ENCODE data around the gene EPHB6.

EPHB6 gene

GRCh38 chr7:142836426-142836825, 18.4 kb upstream of the EPHB6 start:
- DNase-seq = no peak

- DNase-seq = no peak
These were observed 16.2 kb upstream of the EPHB6 start for GRCh38 chr7:142838461-142839213.

GRCh38 chr7:142842251-142842766, 12.6 kb upstream of the EPHB6 start:
- DNase-seq = no peak

- no peak for DNase-seq
These were observed 7.5 kb upstream of the EPHB6 start for GRCh38 chr7:142847353-142847752.

GRCh38 chr7:142851269-142851668, 3.6 kb upstream of the EPHB6 start:
- no peak for DNase-seq

- no peak for DNase-seq
These were observed 3.0 kb upstream of the EPHB6 start for GRCh38 chr7:142851919-142852318.

GRCh38 chr7:142853739-142854371, 1.0 kb upstream of the EPHB6 start:
- peak; percentile 43 for DNase-seq

- DNase-seq = no peak
These were observed 353 bp downstream of the EPHB6 start for GRCh38 chr7:142855114-142855743.

GRCh38 chr7:142855756-142856564, 1.1 kb downstream of the EPHB6 start:
- DNase-seq = no peak

- no peak for DNase-seq
These were observed 1.8 kb downstream of the EPHB6 start for GRCh38 chr7:142856565-142857245.

GRCh38 chr7:142857625-142858024, 2.7 kb downstream of the EPHB6 start:
- no peak for DNase-seq

GRCh38 chr7:142859411-142859810, 4.5 kb downstream of the EPHB6 start:
- no peak for DNase-seq

GRCh38 chr7:142859829-142860228, 5.0 kb downstream of the EPHB6 start:
- DNase-seq = no peak

- DNase-seq = no peak
These were observed 6.1 kb downstream of the EPHB6 start for GRCh38 chr7:142860968-142861367.

GRCh38 chr7:142862351-142862750, 7.5 kb downstream of the EPHB6 start:
- DNase-seq = no peak

- no peak for DNase-seq
These were observed 8.0 kb downstream of the EPHB6 start for GRCh38 chr7:142862786-142863400.

- no peak for DNase-seq
These were observed 9.2 kb downstream of the EPHB6 start for GRCh38 chr7:142863891-142864685.

- DNase-seq = no peak
These were observed 10.3 kb downstream of the EPHB6 start for GRCh38 chr7:142864980-142865747.

GRCh38 chr7:142865766-142866165, 10.9 kb downstream of the EPHB6 start:
- DNase-seq = no peak

All from effector CD8-positive, alpha-beta T cell (primary cell).